NCI-H2171 treated with DMSO at 0.1 percent for 48 hours (cell line): ENCODE measurements around the gene MMP27.
"Not testable (repeated sequence)": the region's sequence is repeated elsewhere in the genome, so short reads cannot be mapped to it uniquely, and the experiment has no call there.

Experiments used
- DNase-seq: peaks from one replicate; lab custom pipeline; 2025; lab: John Stamatoyannopoulos, UW

MMP27 gene, protein sequence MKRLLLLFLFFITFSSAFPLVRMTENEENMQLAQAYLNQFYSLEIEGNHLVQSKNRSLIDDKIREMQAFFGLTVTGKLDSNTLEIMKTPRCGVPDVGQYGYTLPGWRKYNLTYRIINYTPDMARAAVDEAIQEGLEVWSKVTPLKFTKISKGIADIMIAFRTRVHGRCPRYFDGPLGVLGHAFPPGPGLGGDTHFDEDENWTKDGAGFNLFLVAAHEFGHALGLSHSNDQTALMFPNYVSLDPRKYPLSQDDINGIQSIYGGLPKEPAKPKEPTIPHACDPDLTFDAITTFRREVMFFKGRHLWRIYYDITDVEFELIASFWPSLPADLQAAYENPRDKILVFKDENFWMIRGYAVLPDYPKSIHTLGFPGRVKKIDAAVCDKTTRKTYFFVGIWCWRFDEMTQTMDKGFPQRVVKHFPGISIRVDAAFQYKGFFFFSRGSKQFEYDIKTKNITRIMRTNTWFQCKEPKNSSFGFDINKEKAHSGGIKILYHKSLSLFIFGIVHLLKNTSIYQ

DNA sequence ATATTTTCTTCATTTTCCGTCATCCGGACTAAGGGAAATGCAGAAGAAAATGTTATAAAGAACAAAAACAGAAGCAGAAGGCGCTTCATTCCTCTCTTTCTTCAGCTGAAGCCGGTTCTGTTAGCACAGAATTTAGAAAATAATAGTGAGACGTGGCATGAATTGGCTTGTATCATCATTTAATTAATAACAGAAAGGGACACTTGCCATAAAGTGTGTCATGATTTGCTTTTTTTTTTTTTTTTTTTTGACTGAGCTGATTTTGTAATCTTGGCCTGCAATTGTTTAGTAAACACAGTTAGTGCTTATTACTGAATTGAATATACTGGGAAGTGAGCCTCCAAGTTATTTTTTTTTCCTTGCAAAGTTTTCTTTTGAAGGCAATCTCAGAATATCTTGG is at the start of gene MMP27:
TSS of gene MMP27 (minus strand) at position 144 of the 400 bp plus-strand sequence. CDS start at position 89, 55 bp downstream.
- DNase-seq = no peak

DNA sequence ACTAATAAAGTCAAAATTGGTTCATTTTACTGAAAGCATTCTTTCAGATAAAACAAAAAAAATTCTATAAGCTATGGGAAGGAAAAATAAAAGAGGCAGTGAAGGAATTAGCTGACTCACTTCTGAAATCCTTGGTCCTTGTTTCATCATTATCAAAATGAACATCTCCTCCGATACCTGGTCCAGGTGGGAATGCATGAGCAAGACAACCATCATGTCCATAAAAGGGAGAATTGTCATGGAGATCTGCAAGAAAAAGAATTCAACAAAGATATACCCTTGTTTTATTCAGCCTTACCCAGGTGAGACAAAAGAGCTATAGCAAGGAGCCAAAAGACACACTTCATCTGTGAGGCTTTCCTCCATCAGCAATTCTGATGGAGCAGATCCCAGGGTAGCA is 47.7 kb upstream of the MMP27 start:
- DNase-seq = no peak

DNA sequence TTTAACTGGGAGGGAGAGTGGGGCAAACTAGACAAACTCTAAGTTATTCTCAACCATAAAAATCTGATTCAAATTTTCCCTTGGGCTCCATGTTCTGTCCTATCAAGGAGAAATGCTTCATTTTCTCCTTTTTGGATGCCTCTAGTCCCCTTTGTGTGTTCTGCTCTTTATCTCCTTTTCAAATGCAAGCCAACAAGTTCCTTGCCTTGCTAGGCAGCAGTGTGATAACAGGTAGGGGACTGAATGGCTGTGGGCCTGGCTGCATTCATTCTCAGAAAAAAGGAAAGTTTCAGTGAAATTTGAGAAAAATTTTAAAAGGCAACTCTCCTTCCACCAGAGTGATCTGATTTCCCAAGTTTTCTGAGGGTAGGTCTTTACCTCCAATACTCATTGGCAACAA is 46.1 kb upstream of the MMP27 start:
- no peak for DNase-seq

DNA sequence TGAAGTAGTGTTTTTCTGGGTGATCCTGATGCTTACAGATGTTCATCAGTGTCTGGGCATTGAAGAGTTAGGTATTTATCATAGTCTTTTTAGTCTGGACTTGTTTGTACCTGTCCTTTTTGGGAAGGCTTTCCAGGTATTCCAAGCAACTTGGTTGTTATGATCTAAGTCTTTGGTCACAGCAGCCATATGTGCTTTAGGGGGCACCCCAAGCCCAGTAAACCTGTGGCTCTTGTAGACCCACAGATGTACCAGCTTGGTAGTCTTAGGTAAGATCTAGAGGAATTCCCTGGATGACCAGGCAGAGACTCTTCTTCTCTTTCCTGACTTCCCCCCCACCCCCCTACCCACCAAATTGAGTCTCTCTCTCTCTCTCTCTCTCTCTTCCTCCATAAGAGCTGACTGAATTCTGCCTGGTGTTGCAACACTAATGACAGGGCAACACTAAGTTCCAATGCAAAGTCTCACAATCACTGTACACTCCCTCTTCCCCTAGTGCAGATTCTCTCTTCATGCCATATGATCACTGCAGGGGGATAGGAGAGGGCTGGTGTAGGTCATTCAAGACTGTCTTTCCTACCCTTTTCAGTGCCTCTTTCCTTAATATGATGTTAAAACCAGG is 43.6 kb upstream of the MMP27 start:
- no peak for DNase-seq

DNA sequence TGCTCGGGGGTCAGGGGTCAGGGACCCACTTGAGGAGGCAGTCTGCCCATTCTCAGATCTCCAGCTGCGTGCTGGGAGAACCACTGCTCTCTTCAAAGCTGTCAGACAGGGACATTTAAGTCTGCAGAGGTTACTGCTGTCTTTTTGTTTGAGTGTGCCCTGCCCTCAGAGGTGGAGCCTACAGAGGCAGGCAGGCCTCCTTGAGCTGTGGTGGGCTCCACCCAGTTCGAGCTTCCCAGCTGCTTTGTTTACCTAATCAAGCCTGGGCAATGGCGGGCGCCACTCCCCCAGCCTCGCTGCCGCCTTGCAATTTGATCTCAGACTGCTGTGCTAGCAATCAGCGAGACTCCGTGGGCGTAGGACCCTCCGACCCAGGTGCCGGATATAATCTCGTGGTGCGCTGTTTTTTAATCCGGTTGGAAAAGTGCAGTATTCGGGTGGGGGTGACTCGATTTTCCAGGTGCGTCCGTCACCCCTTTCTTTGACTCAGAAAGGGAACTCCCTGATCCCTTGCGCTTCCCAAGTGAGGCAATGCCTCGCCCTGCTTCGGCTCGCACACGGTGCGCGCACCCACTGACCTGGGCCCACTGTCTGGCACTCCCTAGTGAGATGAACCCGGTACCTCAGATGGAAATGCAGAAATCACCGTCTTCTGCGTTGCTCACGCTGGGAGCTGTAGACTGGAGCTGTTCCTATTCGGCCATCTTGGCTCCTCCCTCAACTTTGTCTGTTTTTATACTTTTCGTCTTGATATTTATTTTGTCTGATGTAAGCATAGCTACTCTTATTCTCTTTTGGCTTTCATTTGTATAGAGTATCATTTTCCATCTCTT is 41.4 kb upstream of the MMP27 start:
- peak; percentile 2 for DNase-seq

DNA sequence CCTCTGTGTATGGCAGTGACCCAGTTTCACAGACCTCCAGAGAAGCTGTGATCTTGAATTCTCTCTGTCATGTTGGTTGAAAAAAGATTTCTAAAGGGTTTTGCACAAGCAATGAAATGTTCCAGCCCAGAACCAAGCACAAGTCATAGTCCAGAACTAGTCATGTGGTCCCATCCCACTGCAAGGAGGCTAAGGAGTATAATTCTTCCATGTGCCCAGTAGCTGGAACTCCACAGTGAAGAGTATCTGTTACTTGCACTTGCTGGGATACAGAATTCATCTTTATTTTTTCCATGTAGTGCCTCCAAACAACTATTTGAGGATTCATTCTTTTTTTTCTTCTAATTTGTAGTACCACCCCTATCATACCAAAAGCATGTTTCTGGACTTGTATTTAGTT is 29.1 kb upstream of the MMP27 start:
- DNase-seq = no peak

DNA sequence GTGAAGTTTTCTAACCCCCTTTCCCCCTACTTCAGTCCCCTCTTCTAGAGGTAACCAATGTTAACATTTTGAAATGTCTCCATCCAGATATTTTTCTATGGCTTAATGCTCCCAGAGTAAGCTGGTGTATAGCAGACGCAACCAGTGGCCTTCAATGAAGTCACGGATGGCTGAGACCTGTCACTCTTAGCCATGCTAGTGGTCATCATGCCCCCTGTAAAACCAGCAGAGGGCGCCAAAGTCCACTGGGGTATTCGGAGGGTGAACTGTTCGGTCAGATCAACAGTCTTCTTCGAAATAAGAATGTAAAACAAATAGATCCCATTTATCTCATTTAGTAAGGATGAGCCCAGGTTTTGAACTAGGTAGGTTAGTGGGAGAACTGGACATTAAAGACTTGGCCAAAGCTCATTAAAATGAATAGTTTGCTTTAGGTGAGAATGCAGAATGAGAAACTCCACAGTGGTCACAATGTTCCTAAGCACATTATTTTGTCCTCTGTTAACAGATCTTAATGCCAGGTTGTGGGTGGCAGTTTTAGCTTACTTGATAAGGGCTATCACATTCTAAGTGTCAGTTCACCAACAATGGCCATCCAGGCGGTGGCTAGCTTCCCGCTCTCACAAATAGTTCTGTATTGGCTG is 27.8 kb upstream of the MMP27 start:
- peak; percentile 21 for DNase-seq

DNA sequence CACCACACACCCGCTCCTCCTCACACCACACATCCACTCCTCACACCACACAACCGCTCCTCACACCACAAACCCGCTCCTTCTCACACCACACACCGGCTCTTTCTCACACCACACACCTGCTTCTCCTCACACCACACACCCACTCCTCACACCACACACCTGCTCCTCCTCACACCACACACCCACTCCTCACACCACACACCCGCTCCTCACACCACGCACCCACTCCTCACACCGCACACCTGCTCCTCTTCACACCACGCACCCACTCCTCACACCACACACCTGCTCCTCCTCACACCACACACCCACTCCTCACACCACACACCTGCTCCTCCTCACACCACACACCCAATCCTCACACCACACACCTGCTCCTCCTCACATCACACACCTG is 25.4 kb upstream of the MMP27 start:
- not testable (repeated sequence) for DNase-seq

DNA sequence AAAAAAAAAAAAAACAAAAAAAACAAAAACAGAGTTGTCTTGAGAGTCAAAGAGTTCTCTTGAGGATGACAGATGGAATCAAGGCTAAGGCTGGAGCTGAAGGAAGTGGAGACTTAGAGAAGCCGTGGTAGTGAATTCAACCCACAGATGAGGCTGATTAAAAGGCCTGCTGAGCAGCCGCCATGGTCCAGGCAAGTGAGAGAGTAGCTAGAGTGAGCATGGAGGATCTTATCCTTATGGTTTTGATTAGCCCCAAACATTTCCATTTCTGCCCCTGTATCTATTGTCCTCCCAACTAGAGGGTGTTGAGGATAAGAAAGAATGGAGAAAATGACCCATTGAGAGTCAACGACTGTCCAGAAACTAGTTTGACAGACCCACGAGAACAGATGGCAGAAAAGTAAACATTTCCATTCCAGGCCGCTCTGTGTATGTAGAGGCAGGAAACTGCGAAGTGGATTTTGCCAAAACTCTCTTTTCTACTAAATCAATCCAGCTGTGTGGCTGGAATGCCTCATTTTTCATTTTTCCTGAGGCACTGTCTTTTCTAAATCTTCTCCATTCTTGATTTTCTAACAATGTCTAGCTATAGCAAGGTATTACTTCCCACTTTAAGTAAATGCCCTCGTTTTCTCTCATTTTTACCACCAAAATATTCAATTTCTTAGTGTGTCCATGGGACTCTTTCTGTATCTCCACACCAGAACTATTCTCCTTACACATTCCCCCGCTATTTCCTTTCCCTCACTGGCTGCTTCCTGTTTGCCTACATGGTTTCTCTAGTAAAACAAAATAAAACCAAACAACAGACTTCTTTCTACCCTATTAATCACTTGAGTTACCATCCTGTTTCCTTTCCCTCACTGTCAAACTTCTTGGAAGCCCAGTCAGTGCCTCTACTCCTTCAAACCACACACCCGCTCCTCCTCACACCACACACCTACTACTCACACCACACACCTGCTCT is 24.6 kb upstream of the MMP27 start:
- DNase-seq = no peak

DNA sequence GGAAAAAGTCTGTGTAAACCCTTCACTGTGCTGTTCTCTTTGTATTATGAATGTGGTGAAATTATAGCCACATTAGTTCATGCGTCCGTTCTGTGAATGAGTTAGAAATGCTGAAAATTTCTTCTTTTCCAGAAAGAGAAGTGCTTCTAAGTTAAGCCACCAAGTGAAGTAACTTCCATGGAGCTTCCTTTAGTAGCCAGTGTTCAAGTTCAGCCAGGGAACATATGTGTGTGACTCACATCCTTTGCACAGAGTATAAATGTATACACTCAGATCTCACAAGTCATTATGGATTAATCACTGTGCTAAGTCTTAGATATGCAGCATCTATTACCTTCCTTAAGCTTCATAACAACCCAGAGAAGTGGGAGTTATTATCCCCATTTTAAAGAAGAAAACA is 22.3 kb upstream of the MMP27 start:
- no peak for DNase-seq

DNA sequence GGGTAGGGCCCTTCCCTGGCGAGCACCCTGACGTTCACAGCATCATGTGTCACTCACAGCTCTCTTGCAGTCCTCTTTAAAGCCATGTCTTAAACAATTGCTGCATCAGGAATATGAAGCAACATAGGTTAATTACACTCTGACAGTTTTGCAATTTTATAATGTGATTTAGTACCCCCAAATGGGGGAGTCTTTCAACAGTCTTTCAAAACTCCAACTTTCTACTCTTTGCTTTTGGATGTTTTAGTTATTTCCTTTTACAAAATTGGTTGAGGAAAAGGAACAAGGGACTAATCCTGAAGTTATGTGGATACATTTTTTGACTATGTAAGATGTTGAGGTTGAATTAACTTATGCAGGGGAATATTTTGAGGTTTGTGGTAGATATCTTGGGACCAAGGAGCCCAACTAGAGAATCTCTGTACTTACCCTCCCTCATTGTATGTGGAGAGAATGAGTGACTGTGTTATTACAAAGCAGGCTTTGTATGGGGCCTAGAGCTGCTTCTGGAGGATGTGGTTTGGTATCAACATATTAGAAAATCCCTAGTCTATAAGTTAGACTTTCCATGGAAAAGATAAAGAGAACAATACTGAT is 19.4 kb upstream of the MMP27 start, which contains the start of gene MMP8:
TSS of gene MMP8 (minus strand) at position 51 of the 597 bp plus-strand sequence. CDS start 99 bp downstream, outside the sequence.
- DNase-seq = no peak

DNA sequence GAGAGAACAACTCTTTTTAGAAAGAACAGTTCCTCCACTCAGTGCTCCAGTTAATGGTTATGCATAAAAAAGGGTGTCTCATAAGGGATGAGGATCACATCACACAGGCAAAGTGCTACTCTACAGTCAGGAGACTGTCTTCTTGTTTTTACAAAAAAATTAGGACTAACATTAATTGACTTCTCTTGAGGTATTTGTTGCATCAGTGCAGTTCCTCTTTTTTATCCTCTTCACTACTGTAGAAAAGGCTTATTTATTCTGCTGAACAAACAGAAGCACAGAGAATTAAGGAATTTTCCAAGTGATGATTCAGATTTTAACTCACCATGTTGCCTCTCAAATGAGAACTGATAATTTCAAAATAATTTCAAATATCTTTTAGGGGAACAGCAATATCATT is 17.3 kb upstream of the MMP27 start:
- DNase-seq = no peak

DNA sequence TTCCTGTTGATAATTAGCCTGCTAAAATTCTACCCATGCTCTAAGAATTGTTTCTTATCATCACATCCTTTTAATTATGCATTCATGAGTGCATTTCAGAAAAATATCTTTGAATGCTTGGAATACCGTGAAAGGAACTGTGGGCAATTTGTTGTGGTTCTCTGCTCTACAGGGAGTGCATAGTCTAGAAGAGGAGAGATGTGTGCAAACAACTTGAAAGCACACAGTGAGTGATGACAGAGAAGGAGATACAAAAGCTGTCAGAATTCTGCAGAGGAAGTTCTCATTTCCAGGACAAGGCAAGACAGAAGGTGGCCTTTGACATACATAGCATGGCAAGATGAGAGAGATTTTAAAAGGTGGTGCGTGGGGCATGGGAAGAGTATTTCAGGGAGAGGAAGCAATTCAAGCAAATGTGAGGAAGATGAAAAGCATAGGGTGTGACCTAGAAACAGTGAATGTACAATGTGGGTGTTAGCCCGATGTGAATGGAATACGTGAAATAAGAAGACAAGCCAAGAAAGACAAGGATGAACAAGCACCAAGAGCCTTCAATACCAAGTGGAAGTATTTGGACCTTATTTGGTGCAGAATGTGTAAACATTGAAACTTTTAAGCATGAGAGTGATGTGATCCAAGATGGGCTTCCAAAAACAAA is 14.2 kb upstream of the MMP27 start:
- DNase-seq = no peak

DNA sequence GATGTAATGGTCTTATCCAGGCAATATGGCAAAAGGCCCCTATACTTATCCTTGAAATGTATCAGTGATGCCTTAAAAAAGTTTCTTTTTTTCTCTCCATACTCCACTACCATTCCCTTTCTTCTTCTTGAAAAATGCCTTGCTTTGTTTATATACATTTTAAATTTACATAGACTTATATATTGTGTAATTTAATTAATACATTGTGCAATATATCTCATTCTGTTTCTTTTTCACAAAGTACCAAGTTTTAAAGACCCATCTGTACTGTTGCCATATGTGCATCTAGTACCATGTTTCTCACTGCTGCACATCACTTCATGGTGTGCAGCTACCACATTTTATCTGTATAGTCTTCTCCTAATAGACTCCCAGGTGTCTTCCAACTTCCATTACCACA is 11.7 kb upstream of the MMP27 start:
- no peak for DNase-seq

DNA sequence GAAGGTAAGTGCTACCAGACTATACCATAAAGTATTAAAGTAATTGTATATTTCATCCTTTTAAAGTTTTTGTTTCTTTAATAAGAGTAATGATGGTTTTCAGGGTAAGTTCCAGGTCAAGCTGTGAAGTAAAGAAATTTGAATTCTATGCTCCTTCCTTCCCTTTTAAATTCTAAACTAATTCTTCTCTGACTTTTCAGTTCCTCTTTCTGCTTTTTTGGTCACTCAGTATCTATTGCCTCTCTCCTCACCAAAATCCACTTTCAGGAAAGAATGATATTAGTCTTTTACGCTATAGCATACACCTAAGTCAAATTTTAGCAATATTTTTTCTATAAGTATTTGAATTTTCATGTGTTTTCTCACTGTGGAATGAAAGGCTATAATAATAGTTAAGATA is 11.0 kb upstream of the MMP27 start:
- DNase-seq = no peak

DNA sequence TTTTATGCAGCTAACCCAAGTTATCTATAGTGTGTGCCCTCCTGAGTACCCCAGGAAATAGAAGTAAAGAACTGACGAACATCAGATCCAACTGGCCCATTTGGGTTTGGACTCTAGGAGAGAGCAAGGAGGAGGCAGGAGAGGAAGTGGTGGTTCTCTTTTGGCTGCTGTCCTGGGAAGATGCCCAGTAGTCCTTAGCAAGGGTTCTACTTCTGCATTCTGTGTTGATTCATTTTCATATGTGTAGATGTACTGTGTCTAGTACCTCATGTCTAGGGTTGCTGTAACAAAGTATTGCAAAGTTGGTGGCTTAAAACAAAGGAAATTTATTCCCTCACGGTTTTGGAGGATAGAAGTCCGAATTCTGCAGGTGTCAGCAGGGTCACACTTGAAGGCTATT is 6.6 kb upstream of the MMP27 start:
- no peak for DNase-seq

DNA sequence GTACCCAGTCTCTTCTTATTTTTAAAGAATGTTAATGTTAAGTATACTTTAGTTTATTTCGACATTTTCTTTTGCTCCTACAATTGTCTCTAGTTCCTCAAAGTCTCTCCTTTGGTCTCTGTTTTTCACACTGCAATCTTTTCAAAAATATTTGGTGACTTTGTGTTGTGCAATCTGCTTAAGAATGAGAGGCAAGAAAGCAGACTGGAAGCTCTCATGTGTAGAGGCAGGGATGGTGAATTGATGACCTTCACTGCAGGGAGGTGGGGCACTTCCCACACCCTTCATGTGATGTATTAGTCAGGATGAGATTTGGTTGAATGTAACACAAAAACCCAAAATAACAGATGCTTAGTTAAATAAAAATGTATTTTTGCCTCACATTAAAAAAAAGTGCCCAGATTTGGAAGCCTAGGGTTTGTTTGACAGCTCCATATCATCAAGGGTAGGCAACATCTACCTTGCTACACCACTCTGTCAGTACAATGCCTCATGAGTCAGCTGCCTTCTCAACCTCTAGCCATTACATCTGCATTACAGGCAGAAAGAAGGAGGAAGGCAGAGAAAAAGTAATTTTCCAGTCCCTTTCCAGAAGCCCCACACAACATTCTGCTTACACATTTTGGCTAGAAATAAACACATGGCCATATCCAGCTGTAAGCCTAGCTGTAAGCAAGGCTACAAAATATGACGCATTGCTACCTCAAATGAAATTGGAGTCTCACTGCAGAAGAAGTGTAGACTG is 3.8 kb upstream of the MMP27 start:
- no peak for DNase-seq

DNA sequence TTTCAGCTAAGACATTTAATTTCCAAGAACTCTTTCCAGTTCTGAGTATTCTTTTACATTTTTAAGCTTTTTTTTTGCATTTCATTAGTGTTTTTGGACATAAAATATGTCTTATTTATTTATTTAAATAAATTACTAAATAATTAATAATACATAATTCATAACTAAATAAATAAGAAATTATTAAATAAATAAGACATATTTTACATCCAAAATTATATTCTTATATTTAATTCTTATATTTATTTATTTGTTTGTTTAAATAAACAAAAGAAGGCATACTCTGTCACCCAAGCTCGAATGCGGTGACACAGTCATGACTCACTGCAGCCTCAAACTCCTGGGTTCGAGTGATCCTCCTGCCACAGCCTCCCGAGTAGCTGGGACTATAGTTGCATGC is 3.1 kb upstream of the MMP27 start:
- DNase-seq = no peak

DNA sequence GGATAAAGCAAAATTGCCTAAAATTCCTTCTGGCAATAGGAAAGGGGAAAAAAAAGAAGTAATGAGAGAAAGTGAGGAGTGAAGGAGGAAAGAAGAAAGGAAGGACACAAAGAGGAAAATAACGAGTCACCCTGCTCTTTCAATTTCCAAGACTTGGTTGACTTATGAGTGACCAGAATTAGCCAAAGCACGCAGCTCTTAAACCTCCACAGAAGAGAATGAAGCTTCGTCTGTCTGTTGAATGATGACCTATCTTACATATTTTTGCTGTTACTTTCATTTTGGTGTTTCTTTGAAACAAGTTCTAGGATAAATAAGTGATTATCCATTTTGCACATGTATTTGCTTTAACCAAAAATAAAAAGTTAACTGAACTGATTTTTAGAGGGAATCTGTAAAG is 728 bp downstream of the MMP27 start:
- no peak for DNase-seq
